H1 (cell line): Measurements from ENCODE around the gene RPS21. TPM values are rescaled to one million over a fixed set of nuclear protein-coding genes. Genes with fewer than 3 reads are reported as not detected.

Experiments used
- GTF2F1 ChIP-seq: IDR thresholded peaks from 2 replicates; pipeline ENCODE4 v1.6.1; 2012; ENCODE audit warnings: low read depth, low read length, improper control_type of control experiment, borderline replicate concordance
- MAX ChIP-seq: IDR thresholded peaks from 2 replicates; pipeline ENCODE4 v1.6.1; 2012; ENCODE audit warnings: inconsistent platforms
- polyA plus RNA-seq, 7 experiments: library from polyadenylated mRNA; depleted of rRNA in 3 of 7; stranded (reverse) in 5 of 7; unstranded in 2 of 7; fragments of >200 nt in 5 of 7; fragments of 200-250 nt in 2 of 7; gene quantifications; 1 replicate in 5 of 7; 2 replicates in 1 of 7; 4 replicates in 1 of 7; pipeline versions ENCODE4 v1.2.1 to v1.2.3, GENCODE V29; 2011 to 2013; ENCODE audit warnings: missing spikeins in 2 of 7, mixed read lengths in 2 of 7
- total RNA-seq: library from RNA; stranded (reverse); fragmentation: NEBNext Ultra II Directional; extraction: Animal tissue kit (Norgen Biotek cat#: 25700); gene quantifications from 2 replicates; pipeline ENCODE4 v1.2.1, GENCODE V29; 2021

Gene RPS21
- total and polyA plus RNA-seq, 2 of the 8 experiments (the other 6 are each of a cell fraction or from before 2014, with no cell fraction given): 1,787 to 7,219 TPM

- TF ChIP-seq MAX: no peak
- TF ChIP-seq GTF2F1: no peak
Measured at GRCh38 chr20:62392077-62392418, 5.1 kb downstream of the RPS21 start (continued).
